GM23338 (cell line): ENCODE results near the gene GUCY1A1.

Experiments
- CTCF ChIP-seq, 2 experiments: fragments of 200-600 bp in 1 of 2; sonication (generic) in 1 of 2; conservative IDR thresholded peaks; 2 replicates each; pipeline versions ENCODE4 v1.5.1 to v1.6.1; 2016 to 2017; ENCODE audit warnings: antibody characterized with exemption in 2 of 2, low read depth in 2 of 2, mild to moderate bottlenecking in 2 of 2, moderate library complexity in 1 of 2
- POLR2AphosphoS5 ChIP-seq: IDR thresholded peaks from 2 replicates; pipeline ENCODE4 v1.6.1; 2016; ENCODE audit warnings: antibody characterized with exemption, low read depth
- REST ChIP-seq: IDR thresholded peaks from one replicate; pipeline ENCODE4 v1.6.1; 2018; ENCODE audit warnings: antibody characterized with exemption; ENCODE audit not compliant: unreplicated experiment

- TF ChIP-seq CTCF (conservative IDR thresholded peaks at IDR 0.05; ENCODE audit: low read depth in 2 of 2) (no peak), POLR2AphosphoS5 (no peak), REST (no peak)
Observed at GRCh38 chr4:155693015-155693663, 26.5 kb downstream of the GUCY1A1 start.
